Esophagus squamous epithelium (tissue), 4 donors: ENCODE data around the gene SRSF9.

Experiments used
- POLR2A ChIP-seq, 4 donors: fragments of 450-650 bp; IDR thresholded peaks; one replicate each; pipeline ENCODE4 v1.6.1; 2017; ENCODE audit warnings: antibody characterized with exemption in 4 of 4, mild to moderate bottlenecking in 4 of 4, moderate library complexity in 3 of 4
- TF ChIP-seq, protein P1 (sequence below), 6 experiments: fragments of 450-650 bp in 4 of 6; fragments of 200-600 bp in 2 of 6; sonication (generic) in 2 of 6; IDR thresholded peaks; one replicate each; pipeline ENCODE4 v1.5.1; 2016 to 2019; ENCODE audit warnings: antibody characterized with exemption in 6 of 6, mild to moderate bottlenecking in 4 of 6, moderate library complexity in 4 of 6

DNA sequence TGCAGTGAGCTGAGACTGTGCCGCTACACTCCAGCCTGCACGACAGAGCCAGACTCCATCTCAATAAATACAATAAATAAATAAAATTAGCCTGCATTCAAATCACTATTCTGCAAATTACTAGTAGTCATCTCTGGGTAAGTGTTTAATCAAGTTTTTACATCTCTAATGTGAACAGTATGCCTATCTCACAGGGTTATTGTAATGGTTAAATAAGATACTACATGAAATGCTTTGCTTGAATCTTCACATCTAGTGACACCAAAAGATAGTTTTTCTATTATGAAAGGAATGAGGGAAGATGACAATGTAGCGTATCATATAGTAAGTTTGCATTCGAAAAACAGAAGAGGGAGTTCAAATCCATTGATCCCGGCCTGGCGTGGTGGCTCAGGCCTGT, 2.1 kb downstream of the SRSF9 start:
- TF ChIP-seq, protein P1, sequence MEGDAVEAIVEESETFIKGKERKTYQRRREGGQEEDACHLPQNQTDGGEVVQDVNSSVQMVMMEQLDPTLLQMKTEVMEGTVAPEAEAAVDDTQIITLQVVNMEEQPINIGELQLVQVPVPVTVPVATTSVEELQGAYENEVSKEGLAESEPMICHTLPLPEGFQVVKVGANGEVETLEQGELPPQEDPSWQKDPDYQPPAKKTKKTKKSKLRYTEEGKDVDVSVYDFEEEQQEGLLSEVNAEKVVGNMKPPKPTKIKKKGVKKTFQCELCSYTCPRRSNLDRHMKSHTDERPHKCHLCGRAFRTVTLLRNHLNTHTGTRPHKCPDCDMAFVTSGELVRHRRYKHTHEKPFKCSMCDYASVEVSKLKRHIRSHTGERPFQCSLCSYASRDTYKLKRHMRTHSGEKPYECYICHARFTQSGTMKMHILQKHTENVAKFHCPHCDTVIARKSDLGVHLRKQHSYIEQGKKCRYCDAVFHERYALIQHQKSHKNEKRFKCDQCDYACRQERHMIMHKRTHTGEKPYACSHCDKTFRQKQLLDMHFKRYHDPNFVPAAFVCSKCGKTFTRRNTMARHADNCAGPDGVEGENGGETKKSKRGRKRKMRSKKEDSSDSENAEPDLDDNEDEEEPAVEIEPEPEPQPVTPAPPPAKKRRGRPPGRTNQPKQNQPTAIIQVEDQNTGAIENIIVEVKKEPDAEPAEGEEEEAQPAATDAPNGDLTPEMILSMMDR (IDR thresholded peaks at IDR 0.05) = no peak
- TF ChIP-seq POLR2A (IDR thresholded peaks at IDR 0.05) = no peak
